Measurements from ENCODE around the gene FOLR2. TPM values are rescaled to one million over a fixed set of nuclear protein-coding genes. Genes with fewer than 3 reads are reported as not detected.

FOLR2 gene
- total RNA-seq, 4 donors from 2014 or later: 52.5 to 128 (median 95.5) TPM

GRCh38 chr11:72236083-72236697 lies 19.6 kb downstream of the FOLR2 start:
- TF ChIP-seq CTCF (IDR thresholded peaks at IDR 0.05): no peak
- no peak for ATAC-seq (ENCODE audit: low FRiP score)
- no peak for DNase-seq (ENCODE audit: low spot score)

- DNase-seq (ENCODE audit: low spot score) (no peak), ATAC-seq (ENCODE audit: low FRiP score) (no peak)
These were observed 20.1 kb downstream of the FOLR2 start for GRCh38 chr11:72236774-72237111.

GRCh38 chr11:72237112-72237931 lies 20.7 kb downstream of the FOLR2 start:
- ATAC-seq (ENCODE audit: low FRiP score) (no peak), DNase-seq (ENCODE audit: low spot score) (no peak)
- TF ChIP-seq CTCF (IDR thresholded peaks at IDR 0.05): no peak

More at GRCh38 chr11:72236774-72237111, 20.1 kb downstream of the FOLR2 start:
- TF ChIP-seq CTCF (IDR thresholded peaks at IDR 0.05): no peak

GRCh38 chr11:72238040-72238450 lies 21.5 kb downstream of the FOLR2 start:
- DNase-seq (ENCODE audit: low spot score): no peak
- ATAC-seq (ENCODE audit: low FRiP score): peak; percentile 22
- TF ChIP-seq CTCF (IDR thresholded peaks at IDR 0.05): no peak

GRCh38 chr11:72238492-72239312 lies 22.1 kb downstream of the FOLR2 start:
- ATAC-seq (ENCODE audit: low FRiP score): no peak
- TF ChIP-seq CTCF (IDR thresholded peaks at IDR 0.05): no peak
- no peak for DNase-seq (ENCODE audit: low spot score)

- ATAC-seq (ENCODE audit: low FRiP score) (peak; percentile 57), DNase-seq (ENCODE audit: low spot score) (no peak)
- TF ChIP-seq CTCF (IDR thresholded peaks at IDR 0.05): no peak
These were observed 22.8 kb downstream of the FOLR2 start for GRCh38 chr11:72239313-72239848.

Data from omental fat pad (tissue), 4 donors.